H1 (cell line): Measurements from ENCODE around the gene BLOC1S4. TPM values are rescaled to one million over a fixed set of nuclear protein-coding genes. Genes with fewer than 3 reads are reported as not detected.

ENCODE experiments used
- CTCF ChIA-PET: fragments of 300-600 bp; sonication (Branson Sonifier 250); formaldehyde crosslinking; loops from one replicate; lab custom pipeline; 2021; ENCODE audit not compliant: partially characterized antibody; lab: Charles Lee
- POLR2A ChIA-PET: fragments of 300-600 bp; sonication (Branson Sonifier 250); formaldehyde crosslinking; loops from one replicate; lab custom pipeline; 2021; ENCODE audit warnings: inconsistent platforms; ENCODE audit not compliant: partially characterized antibody; lab: Charles Lee
- DNase-seq, 2 experiments: peaks; one replicate each; pipeline versions ENCODE4 v3.0.0 to v3.0.0-alpha.2; 2010 to 2022; ENCODE audit warnings: low spot score in 2 of 2, low read depth in 1 of 2, mixed read lengths in 1 of 2
- FAIRE-seq: peaks from 2 replicates; lab custom pipeline; 2011; peaks lifted over from hg19 to GRCh38; lab: Jason Lieb, UNC
- H2AFZ ChIP-seq: 2 replicates; pipeline ENCODE4 v1.8.1; 2012; ENCODE audit warnings: low read length, inconsistent platforms
- H2AK5ac ChIP-seq: 2 replicates; pipeline ENCODE4 v1.6.1; 2013; ENCODE audit warnings: low read depth, low read length
- H2BK120ac ChIP-seq: replicated peaks from 2 replicates; pipeline ENCODE3; 2013; ENCODE audit warnings: low read depth, low read length, inconsistent platforms
- H2BK12ac ChIP-seq: 2 replicates; pipeline ENCODE4 v1.6.1; 2013; ENCODE audit warnings: low read depth, low read length
- H2BK15ac ChIP-seq: 2 replicates; pipeline ENCODE4 v1.6.1; 2013; ENCODE audit warnings: low read length
- H2BK20ac ChIP-seq: 2 replicates; pipeline ENCODE4 v1.6.1; 2013; ENCODE audit warnings: low read length
- H2BK5ac ChIP-seq: 2 replicates; pipeline ENCODE4 v1.6.1; 2013; ENCODE audit warnings: low read depth, low read length
- H3K14ac ChIP-seq: 2 replicates; pipeline ENCODE4 v1.6.1; 2013; ENCODE audit warnings: inconsistent platforms; ENCODE audit not compliant: insufficient read length
- H3K18ac ChIP-seq: 2 replicates; pipeline ENCODE4 v1.6.1; 2013; ENCODE audit warnings: low read length; ENCODE audit errors: extremely low read depth
- H3K23ac ChIP-seq: 2 replicates; pipeline ENCODE4 v1.6.1; 2013; ENCODE audit warnings: inconsistent platforms; ENCODE audit not compliant: insufficient read length
- H3K23me2 ChIP-seq: 2 replicates; pipeline ENCODE4 v1.6.1; 2013; ENCODE audit warnings: low read depth, low read length
- H3K27ac ChIP-seq: 2 replicates; pipeline ENCODE4 v1.6.1; 2011; ENCODE audit warnings: low read depth, low read length, inconsistent platforms
- H3K27me3 ChIP-seq, 4 experiments: replicated peaks in 1 of 4; 1 replicate in 1 of 4; 2 replicates in 3 of 4; pipeline versions ENCODE4 v1.6.1 to v1.8.1; 2011 to 2013; ENCODE audit warnings: low read length in 3 of 4, mild to moderate bottlenecking in 3 of 4, inconsistent platforms in 2 of 4, mixed read lengths in 2 of 4, moderate library complexity in 1 of 4; ENCODE audit not compliant: control insufficient read depth in 3 of 4, insufficient read depth in 3 of 4; ENCODE audit errors: extremely low read depth in 1 of 4
- H3K36me3 ChIP-seq, 4 experiments: 2 replicates each; pipeline versions ENCODE4 v1.6.1 to v1.8.1; 2011 to 2013; ENCODE audit warnings: mild to moderate bottlenecking in 4 of 4, low read length in 3 of 4, moderate library complexity in 2 of 4, control low read depth in 1 of 4, inconsistent platforms in 1 of 4; ENCODE audit not compliant: insufficient read depth in 4 of 4, control insufficient read depth in 2 of 4
- H3K4ac ChIP-seq: replicated peaks from 2 replicates; pipeline ENCODE3; 2013; ENCODE audit warnings: low read length, low read depth, mixed read lengths, inconsistent platforms; ENCODE audit not compliant: insufficient read length
- H3K4me1 ChIP-seq, 4 experiments: replicated peaks in 1 of 4; 1 replicate in 1 of 4; 2 replicates in 3 of 4; pipeline versions ENCODE4 v1.6.1 to v1.8.1; 2011 to 2013; ENCODE audit warnings: low read length in 3 of 4, inconsistent platforms in 2 of 4, mixed read lengths in 1 of 4; ENCODE audit not compliant: insufficient read depth in 4 of 4, control insufficient read depth in 3 of 4
- H3K4me2 ChIP-seq, 2 experiments: 2 replicates each; pipeline versions ENCODE4 v1.6.1 to v1.8.1; 2011 to 2013; ENCODE audit warnings: low read depth in 2 of 2, low read length in 2 of 2, control low read depth in 1 of 2, inconsistent platforms in 1 of 2, mild to moderate bottlenecking in 1 of 2; ENCODE audit not compliant: insufficient read depth in 1 of 2
- H3K4me3 ChIP-seq, 4 experiments: fragments of 200-600, 300-600 bp in 1 of 4; sonication (generic), shearing (Covaris generic), sonication (Bioruptor Twin) in 1 of 4; 2 replicates each; pipeline versions ENCODE4 v1.5.1 to v1.8.1; 2011 to 2016; ENCODE audit warnings: low read length in 4 of 4, low read depth in 3 of 4, control low read depth in 2 of 4, inconsistent platforms in 2 of 4, mild to moderate bottlenecking in 2 of 4, mixed read lengths in 1 of 4, moderate library complexity in 1 of 4; ENCODE audit not compliant: insufficient read depth in 2 of 4; ENCODE audit errors: extremely low read depth in 1 of 4
- H3K56ac ChIP-seq: replicated peaks from 2 replicates; pipeline ENCODE3; 2013; ENCODE audit warnings: low read depth, mild to moderate bottlenecking, mixed read lengths, low read length, inconsistent platforms; ENCODE audit not compliant: insufficient read length
- H3K79me1 ChIP-seq: 2 replicates; pipeline ENCODE4 v1.6.1; 2013; ENCODE audit warnings: low read depth, low read length, control low read depth
- H3K79me2 ChIP-seq, 2 experiments: 2 replicates each; pipeline versions ENCODE4 v1.6.1 to v1.8.1; 2012 to 2013; ENCODE audit warnings: low read length in 2 of 2, mild to moderate bottlenecking in 2 of 2, inconsistent platforms in 1 of 2; ENCODE audit not compliant: insufficient read depth in 2 of 2, control insufficient read depth in 1 of 2
- H3K9ac ChIP-seq, 4 experiments: replicated peaks in 1 of 4; 1 replicate in 1 of 4; 2 replicates in 3 of 4; pipeline versions ENCODE4 v1.6.1 to v1.8.1; 2011 to 2013; ENCODE audit warnings: low read depth in 3 of 4, low read length in 3 of 4, control low read depth in 2 of 4, mild to moderate bottlenecking in 2 of 4, moderate library complexity in 2 of 4, inconsistent platforms in 1 of 4; ENCODE audit errors: extremely low read depth in 1 of 4
- H3K9me3 ChIP-seq, 2 experiments: 2 replicates each; pipeline versions ENCODE4 v1.6.1 to v1.8.1; 2012 to 2013; ENCODE audit warnings: mild to moderate bottlenecking in 2 of 2, moderate library complexity in 2 of 2, control low read depth in 1 of 2, inconsistent platforms in 1 of 2, low read depth in 1 of 2, low read length in 1 of 2, mixed read lengths in 1 of 2; ENCODE audit not compliant: insufficient read depth in 2 of 2
- H4K20me1 ChIP-seq, 2 experiments: replicated peaks in 1 of 2; 2 replicates each; pipeline versions ENCODE3 to v1.8.1; 2011 to 2013; ENCODE audit warnings: inconsistent platforms in 2 of 2, low read length in 2 of 2, mild to moderate bottlenecking in 1 of 2; ENCODE audit not compliant: insufficient read depth in 2 of 2, control insufficient read depth in 1 of 2
- H4K5ac ChIP-seq: 2 replicates; pipeline ENCODE4 v1.6.1; 2013; ENCODE audit warnings: low read length, low read depth, mixed read lengths, inconsistent platforms; ENCODE audit not compliant: insufficient read length
- H4K8ac ChIP-seq: 2 replicates; pipeline ENCODE4 v1.8.0; 2013; ENCODE audit warnings: mild to moderate bottlenecking, moderate library complexity, low read length, inconsistent platforms; ENCODE audit not compliant: insufficient read depth; ENCODE audit errors: extremely low read depth
- H4K91ac ChIP-seq: replicated peaks from 2 replicates; pipeline ENCODE3; 2013; ENCODE audit warnings: low read length, mixed read lengths, inconsistent platforms; ENCODE audit not compliant: insufficient read length
- CHD1 ChIP-seq: IDR thresholded peaks from 2 replicates; pipeline ENCODE4 v1.6.1; 2012; ENCODE audit warnings: low read depth, low read length, improper control_type of control experiment
- CHD2 ChIP-seq: IDR thresholded peaks from 2 replicates; pipeline ENCODE4 v1.6.1; 2012; ENCODE audit warnings: low read length, improper control_type of control experiment
- CREB1 ChIP-seq: IDR thresholded peaks from 2 replicates; pipeline ENCODE4 v1.6.1; 2012; ENCODE audit warnings: inconsistent platforms
- EGR1 ChIP-seq: IDR thresholded peaks from 2 replicates; pipeline ENCODE4 v1.6.1; 2011; ENCODE audit warnings: low read depth, low read length, borderline replicate concordance
- HDAC2 ChIP-seq, 2 experiments: fragments of 300-600 bp in 1 of 2; sonication (generic) in 1 of 2; IDR thresholded peaks; 2 replicates each; pipeline ENCODE4 v1.6.1; 2011 to 2012; ENCODE audit warnings: low read depth in 2 of 2, low read length in 2 of 2, mild to moderate bottlenecking in 2 of 2, moderate library complexity in 2 of 2, borderline replicate concordance in 1 of 2, inconsistent platforms in 1 of 2
- KDM5A ChIP-seq: fragments of 200-600 bp; IDR thresholded peaks from 2 replicates; pipeline ENCODE4 v1.7.1; 2012; ENCODE audit warnings: mild to moderate bottlenecking, low read length, inconsistent platforms, mixed read lengths
- MAX ChIP-seq: IDR thresholded peaks from 2 replicates; pipeline ENCODE4 v1.6.1; 2012; ENCODE audit warnings: inconsistent platforms
- WGBS, 2 experiments: shearing (Covaris generic) in 1 of 2; methylation state at CpG; one replicate each; pipeline versions ENCODE4 v1.1.6 to v1.1.7; 2013 to 2015; ENCODE audit warnings: low lambda C conversion rate in 2 of 2, mixed read lengths in 2 of 2, inconsistent platforms in 1 of 2, low coverage in 1 of 2, missing lambda C conversion rate in 1 of 2; ENCODE audit not compliant: insufficient replicate concordance in 2 of 2, insufficient coverage in 1 of 2, insufficient read length in 1 of 2; ENCODE audit errors: extremely low coverage in 1 of 2, missing lambda C conversion rate in 1 of 2; 5-methylcytosine and 5-hydroxymethylcytosine counted together
- polyA plus RNA-seq, 7 experiments: library from polyadenylated mRNA; depleted of rRNA in 3 of 7; stranded (reverse) in 5 of 7; unstranded in 2 of 7; fragments of >200 nt in 5 of 7; fragments of 200-250 nt in 2 of 7; gene quantifications; 1 replicate in 5 of 7; 2 replicates in 1 of 7; 4 replicates in 1 of 7; pipeline versions ENCODE4 v1.2.1 to v1.2.3, GENCODE V29; 2011 to 2013; ENCODE audit warnings: missing spikeins in 2 of 7, mixed read lengths in 2 of 7
- total RNA-seq: library from RNA; stranded (reverse); fragmentation: NEBNext Ultra II Directional; extraction: Animal tissue kit (Norgen Biotek cat#: 25700); gene quantifications from 2 replicates; pipeline ENCODE4 v1.2.1, GENCODE V29; 2021
- TF ChIP-seq, protein P1 (sequence below), 3 experiments: IDR thresholded peaks; 1 replicate in 2 of 3; 2 replicates in 1 of 3; pipeline versions ENCODE4 v1.5.1 to v1.6.1; 2011; ENCODE audit warnings: low read length in 3 of 3, mild to moderate bottlenecking in 3 of 3, inconsistent platforms in 2 of 3, low read depth in 1 of 3, moderate library complexity in 1 of 3; ENCODE audit not compliant: insufficient read depth in 1 of 3; ENCODE audit errors: control extremely low read depth in 1 of 3

The BLOC1S4 gene
- total and polyA plus RNA-seq, 2 of the 8 experiments (the other 6 are each of a cell fraction or from before 2014, with no cell fraction given) = 19.1 to 27.8 TPM

- Histone ChIP-seq H3K79me2 (peaks cover 0 to 32% of the 10 kb centered on the region in 2 experiments; a peak in 3 of 4 replicates), H3K14ac (no peak overlapping the region), H2AFZ (no peak overlapping the region), H3K18ac (no peak overlapping the region; the same call in 1 of the 2 replicates), H3K23ac (no peak overlapping the region), H4K91ac (no peak overlapping the region), H4K5ac (no peak overlapping the region), H3K36me3 (peaks cover 8 to 15% (median 11%) of the 10 kb centered on the region in 4 experiments; a peak in 6 of 8 replicates), H4K20me1 (peaks cover 16 to 29% of the 10 kb centered on the region in 2 experiments), H4K8ac (no peak overlapping the region; the same call in 1 of the 2 replicates), H3K23me2 (peaks cover 10% of the 10 kb centered on the region), H3K56ac (no peak overlapping the region), H3K27ac (no peak overlapping the region), H3K79me1 (peaks cover 12% of the 10 kb centered on the region), H3K9ac (peak overlapping the region; percentile 58 to 72 (median 66); a peak in 6 of 7 replicates), H2BK15ac (no peak overlapping the region), H3K4ac (no peak overlapping the region), H2AK5ac (peak overlapping the region; percentile 24; the same call in 1 of the 2 replicates), H2BK5ac (no peak overlapping the region), H2BK120ac (no peak overlapping the region), H3K9me3 (peaks cover 0 to 6% of the 10 kb centered on the region in 2 experiments; a peak in 1 of 4 replicates), H3K4me1 (peaks cover 3 to 9% (median 6%) of the 10 kb centered on the region in 4 experiments; a peak in 4 of 7 replicates), H3K4me2 (peak overlapping the region; percentile 86 to 92), H2BK20ac (no peak overlapping the region), H3K4me3 (peak overlapping the region; percentile 71 to 79 (median 76)), H3K27me3 (no peaks in the 10 kb centered on the region; a peak in 2 of 7 replicates), H2BK12ac (no peak overlapping the region; the same call in 1 of the 2 replicates)
- WGBS, 2 experiments = 8% methylated on average over 39 of the region's 40 CpGs; no CpG with 5 or more reads in 1 of the 2 experiments
- POLR2A ChIA-PET = interaction anchor here (0.6 to 4.0 kb wide), 18 partner anchors 9 to 405 kb away, joined by 3 to 36 read pairs (median 6); partner anchors contain the start of genes BLOC1S4, MAN2B2, MRFAP1 and WFS1
- FAIRE-seq (peak; percentile 86), DNase-seq (no peak)
- CTCF ChIA-PET = interaction anchor here (0.5 to 3.9 kb wide), 23 partner anchors 9 to 1021 kb away, joined by 3 to 29 read pairs (median 4); partner anchors contain the start of genes MAN2B2 and MRFAP1L1
- TF ChIP-seq EGR1 (no peak), HDAC2 (IDR thresholded peaks at IDR 0.05; ENCODE audit: borderline replicate concordance in 1 of 2, low read depth in 2 of 2, low read length in 2 of 2) (0 out of 4 replicates have a peak, but pooled peaks of 1 of the 2 experiments have one; percentile 27), CREB1 (0 out of 2 replicates have a peak, but pooled peaks have one; percentile 31), CHD2 (no peak), KDM5A (0 out of 2 replicates have a peak, but pooled peaks have one; percentile 27), MAX (peak; percentile 88), CHD1 (no peak)
- TF ChIP-seq, protein P1, sequence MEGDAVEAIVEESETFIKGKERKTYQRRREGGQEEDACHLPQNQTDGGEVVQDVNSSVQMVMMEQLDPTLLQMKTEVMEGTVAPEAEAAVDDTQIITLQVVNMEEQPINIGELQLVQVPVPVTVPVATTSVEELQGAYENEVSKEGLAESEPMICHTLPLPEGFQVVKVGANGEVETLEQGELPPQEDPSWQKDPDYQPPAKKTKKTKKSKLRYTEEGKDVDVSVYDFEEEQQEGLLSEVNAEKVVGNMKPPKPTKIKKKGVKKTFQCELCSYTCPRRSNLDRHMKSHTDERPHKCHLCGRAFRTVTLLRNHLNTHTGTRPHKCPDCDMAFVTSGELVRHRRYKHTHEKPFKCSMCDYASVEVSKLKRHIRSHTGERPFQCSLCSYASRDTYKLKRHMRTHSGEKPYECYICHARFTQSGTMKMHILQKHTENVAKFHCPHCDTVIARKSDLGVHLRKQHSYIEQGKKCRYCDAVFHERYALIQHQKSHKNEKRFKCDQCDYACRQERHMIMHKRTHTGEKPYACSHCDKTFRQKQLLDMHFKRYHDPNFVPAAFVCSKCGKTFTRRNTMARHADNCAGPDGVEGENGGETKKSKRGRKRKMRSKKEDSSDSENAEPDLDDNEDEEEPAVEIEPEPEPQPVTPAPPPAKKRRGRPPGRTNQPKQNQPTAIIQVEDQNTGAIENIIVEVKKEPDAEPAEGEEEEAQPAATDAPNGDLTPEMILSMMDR (IDR thresholded peaks at IDR 0.05; ENCODE audit: control extremely low read depth in 1 of 3, insufficient read depth in 1 of 3, low read depth in 1 of 3, low read length in 3 of 3) = peak in 2 of 3 experiments; percentile 55 to 63; a peak in 3 of 4 replicates
These were observed 41.3 kb upstream of the BLOC1S4 start for GRCh38 chr4:6674500-6675149.
